LNCAP (cell line): ENCODE data around the gene COX15.

Experiments
- TF ChIP-seq, protein P1 (sequence below): fragments of 450-650 bp; IDR thresholded peaks from 2 replicates; pipeline ENCODE4 v1.5.1; 2017; ENCODE audit warnings: mild to moderate bottlenecking

Gene COX15

DNA sequence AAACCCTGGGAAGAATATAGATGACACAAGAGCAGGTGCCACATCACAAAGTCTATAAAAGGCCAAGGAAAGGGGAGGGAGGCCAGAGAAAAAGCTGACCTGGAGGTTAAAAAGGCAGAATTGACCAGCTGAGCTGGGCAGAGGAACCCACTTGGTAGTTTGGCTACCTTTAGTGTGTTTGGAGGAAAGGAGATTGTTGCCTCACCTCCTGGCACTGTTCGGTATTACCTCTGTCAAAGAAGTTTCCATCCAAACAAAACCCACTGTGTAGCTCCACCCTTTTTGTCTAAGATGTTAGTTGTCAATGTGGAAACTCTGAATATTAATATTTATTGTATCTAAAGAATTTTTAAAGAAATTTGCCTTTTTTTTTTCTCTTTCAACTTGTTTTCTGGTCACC lies 49.2 kb downstream of the COX15 start:
- TF ChIP-seq, protein P1, sequence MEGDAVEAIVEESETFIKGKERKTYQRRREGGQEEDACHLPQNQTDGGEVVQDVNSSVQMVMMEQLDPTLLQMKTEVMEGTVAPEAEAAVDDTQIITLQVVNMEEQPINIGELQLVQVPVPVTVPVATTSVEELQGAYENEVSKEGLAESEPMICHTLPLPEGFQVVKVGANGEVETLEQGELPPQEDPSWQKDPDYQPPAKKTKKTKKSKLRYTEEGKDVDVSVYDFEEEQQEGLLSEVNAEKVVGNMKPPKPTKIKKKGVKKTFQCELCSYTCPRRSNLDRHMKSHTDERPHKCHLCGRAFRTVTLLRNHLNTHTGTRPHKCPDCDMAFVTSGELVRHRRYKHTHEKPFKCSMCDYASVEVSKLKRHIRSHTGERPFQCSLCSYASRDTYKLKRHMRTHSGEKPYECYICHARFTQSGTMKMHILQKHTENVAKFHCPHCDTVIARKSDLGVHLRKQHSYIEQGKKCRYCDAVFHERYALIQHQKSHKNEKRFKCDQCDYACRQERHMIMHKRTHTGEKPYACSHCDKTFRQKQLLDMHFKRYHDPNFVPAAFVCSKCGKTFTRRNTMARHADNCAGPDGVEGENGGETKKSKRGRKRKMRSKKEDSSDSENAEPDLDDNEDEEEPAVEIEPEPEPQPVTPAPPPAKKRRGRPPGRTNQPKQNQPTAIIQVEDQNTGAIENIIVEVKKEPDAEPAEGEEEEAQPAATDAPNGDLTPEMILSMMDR: 0 out of 2 replicates have a peak, but pooled peaks have one; percentile 16
